Activated CD8-positive, alpha-beta memory T cell treated with anti-CD3 and anti-CD28 coated beads for 36 hours (primary cell): ENCODE results near the gene CARF. TPM values are rescaled to one million over a fixed set of nuclear protein-coding genes. Genes with fewer than 3 reads are reported as not detected.
"Not testable (repeated sequence)": the region's sequence is repeated elsewhere in the genome, so short reads cannot be mapped to it uniquely, and the experiment has no call there.

Experiments used
- CTCF ChIA-PET: fragments of 350-600 bp; sonication (Branson Sonifier 250); formaldehyde crosslinking; loops from one replicate; lab custom pipeline; 2021; ENCODE audit warnings: antibody characterized with exemption; lab: Charles Lee
- POLR2A ChIA-PET: fragments of 350-600 bp; sonication (Branson Sonifier 250); formaldehyde crosslinking; loops from one replicate; lab custom pipeline; 2021; ENCODE audit warnings: antibody characterized with exemption; lab: Charles Lee
- total RNA-seq, 2 experiments: library from RNA; stranded (reverse); gene quantifications; one replicate each; pipeline ENCODE4 v1.2.3, GENCODE V29; 2021

The CARF gene
- total RNA-seq, 2 experiments from 2014 or later = 3.8 to 3.9 TPM

GRCh38 chr2:202997113-202997512 lies 85.0 kb downstream of the CARF start:
- CTCF ChIA-PET, POLR2A ChIA-PET: not testable (repeated sequence)

DNA sequence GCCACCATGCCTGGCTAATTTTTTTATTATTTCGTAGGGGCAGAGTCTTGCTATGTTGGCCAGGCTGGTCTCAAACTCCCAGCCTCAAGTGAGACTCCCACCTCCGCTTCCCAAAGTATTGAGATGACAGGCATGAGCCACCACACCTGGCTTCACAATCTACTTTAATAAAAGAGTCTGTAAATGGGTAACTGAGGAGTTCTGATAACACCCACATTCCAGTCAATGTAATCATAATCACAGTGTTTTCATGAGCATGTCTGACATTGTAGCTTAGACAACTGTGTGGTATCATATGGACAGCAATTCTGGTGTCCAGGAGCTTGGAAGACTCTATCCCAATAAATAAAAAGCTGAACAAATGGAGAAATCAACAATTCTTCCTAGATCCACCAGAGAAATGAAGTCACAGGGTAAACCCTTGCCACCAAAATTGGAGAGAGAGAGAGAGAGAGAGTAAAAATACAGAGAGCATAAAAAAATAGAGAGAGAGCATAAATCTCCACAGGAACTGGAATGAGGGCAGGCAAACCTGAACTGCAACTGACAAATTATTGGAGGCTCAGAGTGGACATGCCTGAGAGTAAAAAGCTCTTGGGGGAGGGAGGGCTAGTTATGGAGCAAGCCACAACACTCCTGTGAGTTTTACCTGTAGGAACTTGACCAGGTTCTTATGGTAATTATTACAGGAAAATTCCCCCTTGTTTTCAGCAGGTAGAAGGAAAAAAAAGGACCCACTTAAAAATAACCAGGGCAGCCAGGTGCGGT lies 90.2 kb downstream of the CARF start:
- ChIA-PET POLR2A (no interaction called here), CTCF (no interaction called here)

GRCh38 chr2:203003716-203004115 lies 91.6 kb downstream of the CARF start:
- POLR2A ChIA-PET = no interaction called here
- CTCF ChIA-PET = no interaction called here

DNA sequence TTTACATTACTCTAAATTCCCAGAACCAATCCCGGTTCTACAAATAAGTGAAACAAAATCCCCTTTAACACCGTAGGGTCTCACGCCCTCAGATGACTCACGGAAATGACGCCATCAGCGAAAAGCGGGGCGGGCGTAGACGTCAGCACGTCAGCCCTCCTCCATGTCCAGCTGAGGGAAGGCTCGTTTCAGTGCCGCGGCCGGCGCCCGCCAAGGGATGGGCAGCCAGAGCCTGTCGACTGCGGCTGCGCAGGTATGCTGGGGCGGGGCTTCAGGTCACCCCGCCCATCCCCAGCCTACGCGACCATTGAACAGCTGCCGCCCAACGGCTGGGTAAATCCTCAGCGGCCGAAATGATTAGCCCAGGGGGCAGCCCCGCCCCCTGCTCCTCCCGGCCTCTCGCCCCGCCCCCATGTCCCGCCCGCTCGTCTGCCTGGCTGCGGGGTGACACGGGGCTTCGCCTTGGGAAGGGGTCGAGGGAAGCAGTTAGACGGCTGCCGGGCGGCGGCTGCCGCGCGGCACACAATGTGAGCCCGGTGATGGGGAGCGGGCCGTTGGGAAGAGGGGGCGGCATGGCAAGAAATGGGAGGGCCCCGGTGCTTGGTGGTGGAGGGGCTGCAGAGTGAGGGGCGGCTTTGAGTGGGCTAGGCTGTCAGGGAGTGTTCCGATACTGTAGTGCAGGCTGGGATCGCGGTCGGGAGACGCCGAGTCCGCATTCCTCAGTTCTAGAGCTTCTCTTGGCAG lies 102.6 kb downstream of the CARF start, which contains the start of gene NBEAL1:
Gene NBEAL1, plus strand, starts transcription at position 420 of the 744 bp plus-strand sequence. CDS start 1,510 bp downstream, outside the sequence.
- ChIA-PET CTCF (no interaction called here), POLR2A (interaction anchor here (1.3 kb wide), 1 partner anchor 224 kb away, joined by 4 read pairs; the partner anchor contains the start of gene CYP20A1)

DNA sequence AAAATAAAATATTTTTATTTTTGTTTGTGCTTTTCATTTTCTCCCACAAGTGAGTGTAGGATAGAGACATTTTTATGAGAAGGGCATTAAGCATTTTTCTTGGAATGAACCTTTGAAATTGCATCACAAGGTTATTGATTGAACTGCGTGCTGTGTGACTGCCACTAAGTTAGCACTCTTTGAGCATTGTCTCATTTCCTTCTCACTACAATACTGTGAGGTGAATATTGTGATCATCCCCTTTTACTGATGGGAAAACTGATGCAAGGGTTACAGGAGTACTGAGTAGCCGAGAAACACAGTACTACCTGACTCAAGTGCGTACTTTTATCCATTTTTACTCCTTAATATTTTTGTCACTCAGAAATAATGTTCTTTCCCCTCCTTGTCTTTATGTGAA lies 104.6 kb downstream of the CARF start:
- ChIA-PET CTCF (no interaction called here), POLR2A (no interaction called here)

GRCh38 chr2:203018181-203018580 lies 106.1 kb downstream of the CARF start:
- ChIA-PET CTCF (no interaction called here), POLR2A (interaction anchor here (0.6 kb wide), 1 partner anchor 105 kb away, joined by 4 read pairs; no protein-coding TSS in a partner anchor)

DNA sequence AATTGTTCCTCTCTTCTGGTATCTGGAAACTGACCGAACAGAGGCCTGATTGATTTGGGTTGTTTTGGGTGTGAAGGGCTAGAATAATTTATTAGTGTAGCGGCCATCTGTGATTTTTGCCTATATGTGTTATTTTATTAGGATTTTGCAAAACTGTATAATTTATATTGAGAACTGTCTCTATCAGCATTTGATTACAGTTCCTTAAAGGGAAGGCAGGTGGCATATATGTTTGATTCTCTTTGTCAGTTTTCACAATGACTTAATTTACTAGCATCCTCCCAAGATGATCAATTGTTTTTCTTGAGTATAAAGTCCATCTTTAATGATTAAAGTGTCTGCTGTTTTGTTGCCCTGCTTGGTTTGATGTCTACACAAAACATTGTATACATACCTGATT lies 107.1 kb downstream of the CARF start:
- CTCF ChIA-PET = no interaction called here
- POLR2A ChIA-PET = no interaction called here

- CTCF ChIA-PET = no interaction called here
- POLR2A ChIA-PET = no interaction called here
Measured at GRCh38 chr2:203021991-203022390, 109.9 kb downstream of the CARF start.

DNA sequence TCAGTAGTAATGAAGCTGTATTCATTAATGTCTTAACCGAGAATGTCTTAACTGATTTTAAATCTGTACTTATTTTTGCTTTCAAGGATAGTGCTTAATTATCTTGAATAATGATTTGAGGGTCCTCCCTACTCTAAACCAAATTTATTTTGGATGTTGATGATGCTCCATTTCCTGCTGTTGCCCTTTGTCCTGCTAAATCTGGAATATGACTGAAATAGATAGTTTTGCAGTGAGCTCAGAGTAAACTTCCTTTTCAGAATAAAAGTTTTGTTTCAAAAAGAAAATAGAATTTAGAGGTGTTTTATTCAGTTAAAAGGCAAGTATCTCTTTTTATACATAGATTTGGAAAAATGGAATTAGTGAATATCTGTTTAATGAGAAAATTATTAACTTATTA lies 110.7 kb downstream of the CARF start:
- ChIA-PET POLR2A (interaction anchor here (0.6 kb wide), 1 partner anchor 142 kb away, joined by 5 read pairs; no protein-coding TSS in a partner anchor), CTCF (no interaction called here)

DNA sequence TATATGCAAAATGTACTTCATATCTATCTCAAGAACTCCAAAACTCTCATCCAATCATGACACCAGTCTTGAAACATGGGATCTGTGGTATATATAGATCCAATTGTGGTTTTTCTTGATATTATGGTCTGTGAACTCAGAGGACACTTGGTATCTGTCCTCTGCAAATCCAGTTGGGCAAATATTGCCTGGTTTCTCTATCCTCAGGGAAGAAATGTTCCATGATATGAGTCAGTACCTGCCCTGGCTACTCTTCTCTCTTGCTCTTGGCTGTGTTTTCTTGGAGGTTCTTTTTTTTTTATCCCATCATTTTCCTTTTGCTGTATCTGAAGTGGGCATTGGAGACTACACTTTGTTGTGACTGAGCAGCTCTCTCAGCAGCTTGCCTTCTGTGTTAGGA lies 113.5 kb downstream of the CARF start:
- POLR2A ChIA-PET = no interaction called here
- CTCF ChIA-PET = no interaction called here

DNA sequence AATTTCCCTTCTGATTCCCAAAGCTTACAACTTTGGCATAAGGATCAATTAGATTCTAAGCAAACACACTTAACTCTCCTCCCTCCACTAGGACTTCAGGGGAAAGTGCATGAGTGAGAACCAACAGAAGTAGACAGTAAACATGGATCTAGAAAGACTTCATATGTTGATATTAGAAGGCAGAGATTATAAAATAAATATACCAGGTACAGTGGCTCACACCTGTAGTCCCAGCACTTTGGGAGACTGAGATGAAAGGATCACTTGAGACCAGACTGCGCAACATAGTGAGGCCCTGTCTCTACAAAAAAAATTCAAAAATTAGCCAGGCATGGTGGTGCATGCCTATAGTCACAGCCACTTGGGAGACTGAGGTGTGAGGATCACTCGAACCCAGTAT lies 118.5 kb downstream of the CARF start:
- POLR2A ChIA-PET = no interaction called here
- CTCF ChIA-PET = no interaction called here

DNA sequence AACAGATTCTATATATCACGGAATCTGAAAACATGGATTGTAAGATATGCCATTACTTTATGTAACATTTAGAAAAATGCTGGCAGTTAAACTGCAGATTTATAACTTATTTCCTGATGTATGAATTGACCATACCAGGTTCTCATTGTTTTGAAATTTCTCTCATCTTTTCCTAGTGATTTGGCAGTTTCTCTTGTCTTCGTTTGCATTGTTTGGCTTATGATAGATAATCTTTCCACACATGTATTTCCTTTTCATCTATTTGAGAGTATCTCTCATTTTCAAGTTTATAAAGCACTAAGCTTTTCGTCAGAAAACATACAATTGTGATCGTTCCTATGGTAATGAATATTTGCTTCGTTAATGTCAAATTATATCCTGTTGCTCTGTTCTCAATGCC lies 118.9 kb downstream of the CARF start:
- POLR2A ChIA-PET = no interaction called here
- CTCF ChIA-PET = no interaction called here

- ChIA-PET POLR2A (no interaction called here), CTCF (no interaction called here)
Measured at GRCh38 chr2:203033395-203033794, 121.3 kb downstream of the CARF start.

DNA sequence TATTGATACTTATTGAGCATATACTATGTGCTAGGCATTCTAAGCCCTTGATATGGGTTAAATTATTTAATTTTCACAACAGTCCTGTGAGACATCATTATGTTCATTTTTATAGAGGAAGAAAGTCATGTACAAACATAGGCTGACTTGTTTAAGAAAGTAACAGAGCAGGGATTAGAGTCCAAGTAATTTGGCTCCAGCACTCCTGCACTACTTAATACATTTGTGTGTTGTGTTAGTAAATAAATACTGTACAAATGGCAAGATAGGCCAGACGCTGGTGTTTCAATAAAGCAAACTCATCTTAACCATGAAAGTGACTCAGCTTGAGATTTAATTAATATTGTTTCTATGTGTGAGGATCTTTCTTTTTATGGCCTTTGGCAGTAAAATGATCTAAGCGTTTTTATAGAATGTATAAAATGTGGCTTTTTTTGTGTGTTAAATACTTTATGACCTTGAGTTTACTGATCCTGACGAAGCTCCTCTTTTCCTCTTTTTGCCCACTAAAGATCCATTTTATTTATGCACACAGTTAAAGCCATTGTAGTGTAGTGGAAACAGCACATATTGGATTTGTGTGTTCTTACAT lies 123.9 kb downstream of the CARF start:
- POLR2A ChIA-PET = no interaction called here
- CTCF ChIA-PET = no interaction called here

Other genes with a start within 250 kb of the CARF start
- 1 to 10 TPM; 4.1 to 6.6 TPM for gene ICA1L, start 40.5 kb upstream of the CARF start, total RNA-seq
- 100 to 1,000 TPM; 144 to 152 TPM for gene WDR12, start 602 bp upstream of the CARF start, total RNA-seq
- gene NBEAL1, start 102.6 kb downstream of the CARF start, total RNA-seq = 1 to 10 TPM; 9.8 to 10.0 TPM